Thymus (tissue), 11 donors: ENCODE measurements around the gene C20orf173. TPM values are rescaled to one million over a fixed set of nuclear protein-coding genes. Genes with fewer than 3 reads are reported as not detected.

Experiments used
- DNase-seq, 9 donors: peaks; one replicate each; pipeline ENCODE4 v3.0.0-alpha.2; 2013; ENCODE audit warnings: low spot score in 9 of 9, low read depth in 6 of 9, missing footprints in 1 of 9
- H3K27ac ChIP-seq, 2 donors: one replicate each; pipeline ENCODE4 v1.5.1; 2013; ENCODE audit warnings: control low read depth in 1 of 2, low read depth in 1 of 2, low read length in 1 of 2, mild to moderate bottlenecking in 1 of 2, moderate library complexity in 1 of 2
- H3K27me3 ChIP-seq, 2 donors: one replicate each; pipeline ENCODE4 v1.5.1; 2013; ENCODE audit warnings: low read length in 1 of 2; ENCODE audit not compliant: control insufficient read depth in 2 of 2, insufficient read depth in 1 of 2
- H3K36me3 ChIP-seq, 2 donors: one replicate each; pipeline ENCODE4 v1.5.1; 2013; ENCODE audit warnings: low read length in 1 of 2, mild to moderate bottlenecking in 1 of 2, moderate library complexity in 1 of 2; ENCODE audit not compliant: control insufficient read depth in 2 of 2, insufficient read depth in 2 of 2
- H3K4me1 ChIP-seq, 2 donors: one replicate each; pipeline ENCODE4 v1.5.1; 2013; ENCODE audit warnings: low read length in 2 of 2; ENCODE audit not compliant: control insufficient read depth in 2 of 2, insufficient read depth in 2 of 2
- H3K4me3 ChIP-seq, 2 donors: one replicate each; pipeline ENCODE4 v1.5.1; 2013; ENCODE audit warnings: low read length in 2 of 2, control low read depth in 1 of 2, mild to moderate bottlenecking in 1 of 2
- H3K9me3 ChIP-seq, 2 donors: one replicate each; pipeline ENCODE4 v1.5.1; 2013; ENCODE audit warnings: low read length in 1 of 2, mild to moderate bottlenecking in 1 of 2; ENCODE audit not compliant: control insufficient read depth in 2 of 2, insufficient read depth in 1 of 2
- WGBS: extraction: QIAGEN DNeasy Blood & Tissue Kit; methylation state at CpG from one replicate; pipeline ENCODE4 v1.1.7; 2013; 5-methylcytosine and 5-hydroxymethylcytosine counted together
- polyA plus RNA-seq: library from polyadenylated mRNA; stranded (reverse); fragments of 200-250 nt; gene quantifications from one replicate; pipeline ENCODE4 v1.2.3, GENCODE V29; 2013
- total RNA-seq: library from RNA; stranded (reverse); fragments of 120-200 nt; gene quantifications from one replicate; pipeline ENCODE4 v1.2.4, GENCODE V29; 2013
- donor health status: healthy.

The C20orf173 gene
- total and polyA plus RNA-seq, 2 donors = not detected

DNA sequence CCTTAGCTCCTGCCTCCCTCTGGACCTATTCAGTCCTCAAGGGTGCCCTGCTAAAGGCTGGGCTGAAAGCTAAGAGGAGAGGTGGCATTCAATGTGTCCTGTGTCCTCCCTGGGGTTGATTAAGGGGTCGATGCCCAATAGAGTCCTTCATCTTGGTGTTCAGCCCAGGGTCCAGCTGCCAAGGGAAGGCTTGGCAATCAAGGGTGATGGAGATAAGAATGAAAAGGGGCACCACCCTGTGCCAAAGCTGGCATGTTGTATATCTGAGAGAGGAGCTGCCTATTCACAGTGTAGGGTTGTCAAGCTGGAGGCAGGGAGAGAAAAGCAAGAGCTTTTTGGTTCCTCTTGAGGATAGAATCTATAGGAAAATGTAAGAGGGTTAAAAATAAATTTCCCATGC, 12.3 kb downstream of the C20orf173 start:
- Histone ChIP-seq H3K9me3 (no peaks in the 10 kb centered on the region), H3K4me3 (no peak overlapping the region), H3K27me3 (no peaks in the 10 kb centered on the region), H3K4me1 (no peaks in the 10 kb centered on the region), H3K27ac (no peak overlapping the region), H3K36me3 (peaks cover 19 to 21% of the 10 kb centered on the region in 2 donors)
- 89% methylated on average over 1 of the region's 1 CpG for WGBS
- no peak for DNase-seq

DNA sequence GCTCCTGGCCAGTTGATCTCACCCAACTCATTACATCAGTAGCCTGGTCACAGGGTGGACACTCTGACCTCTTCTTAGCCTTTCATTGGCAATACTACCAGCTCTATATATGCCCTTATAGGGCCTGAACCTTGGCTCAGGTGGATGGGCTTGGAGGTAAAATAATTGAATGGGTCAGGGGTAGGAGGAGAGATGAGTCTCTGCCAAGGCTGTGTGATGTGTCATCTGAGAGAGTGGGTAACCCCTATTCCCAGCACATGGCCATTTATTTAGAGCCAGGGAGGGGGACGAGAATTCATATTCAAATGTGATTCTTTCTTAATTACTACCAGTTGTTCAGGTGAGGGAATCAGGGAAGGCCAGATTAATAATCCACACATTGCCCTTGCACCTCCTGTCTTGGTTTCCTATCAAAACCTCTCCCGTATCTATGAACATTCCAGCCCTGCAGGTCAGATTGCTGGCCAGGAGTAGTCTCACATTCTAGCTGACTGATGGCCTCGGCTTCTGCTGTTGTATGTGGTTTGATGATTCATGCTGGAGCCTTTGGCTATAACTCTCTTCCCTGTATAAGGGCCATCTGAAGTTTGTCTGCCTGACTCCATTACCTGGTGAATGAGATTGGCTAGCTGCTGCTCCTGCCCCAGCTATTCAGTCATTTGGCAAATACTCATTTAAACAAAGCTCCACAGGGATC, 13.4 kb downstream of the C20orf173 start:
- DNase-seq = no peak
- no peak overlapping the region for H3K27ac ChIP-seq
- 96% methylated on average over 3 of the region's 3 CpGs for WGBS

DNA sequence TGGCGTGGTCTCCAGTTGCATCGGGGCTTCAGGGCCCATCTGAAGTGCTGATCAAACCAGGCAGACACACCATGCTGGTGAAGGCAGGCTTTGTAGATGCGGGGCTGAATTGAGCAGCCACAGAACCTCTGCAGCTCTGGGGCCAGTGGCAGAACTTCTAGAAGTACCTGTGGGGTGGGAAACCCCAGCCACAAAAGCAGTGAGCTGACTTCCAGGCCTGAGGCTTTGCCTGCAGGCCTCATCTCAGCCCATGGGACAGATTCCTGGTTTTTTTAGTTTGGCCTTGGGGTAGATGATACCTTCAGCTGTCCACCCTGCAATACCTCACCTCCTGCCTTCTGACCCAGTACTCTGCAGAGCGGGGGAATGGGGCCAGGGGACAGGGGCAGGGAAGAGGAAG, 14.1 kb downstream of the C20orf173 start:
- H3K27me3 ChIP-seq = no peaks in the 10 kb centered on the region
- H3K4me3 ChIP-seq = no peak overlapping the region
- no peaks in the 10 kb centered on the region for H3K4me1 ChIP-seq
- H3K36me3 ChIP-seq = peaks cover 34 to 37% of the 10 kb centered on the region in 2 donors
- no peak overlapping the region for H3K27ac ChIP-seq
- H3K9me3 ChIP-seq = no peaks in the 10 kb centered on the region
- no peak for DNase-seq
- over 99% methylated on average over 4 of the region's 4 CpGs for WGBS

More for the DNA sequence above, 13.4 kb downstream of the C20orf173 start:
- no peak overlapping the region for H3K4me3 ChIP-seq
- H3K9me3 ChIP-seq = no peaks in the 10 kb centered on the region
- H3K4me1 ChIP-seq = no peaks in the 10 kb centered on the region
- peaks cover 29 to 31% of the 10 kb centered on the region in 2 donors for H3K36me3 ChIP-seq
- H3K27me3 ChIP-seq = no peaks in the 10 kb centered on the region

DNA sequence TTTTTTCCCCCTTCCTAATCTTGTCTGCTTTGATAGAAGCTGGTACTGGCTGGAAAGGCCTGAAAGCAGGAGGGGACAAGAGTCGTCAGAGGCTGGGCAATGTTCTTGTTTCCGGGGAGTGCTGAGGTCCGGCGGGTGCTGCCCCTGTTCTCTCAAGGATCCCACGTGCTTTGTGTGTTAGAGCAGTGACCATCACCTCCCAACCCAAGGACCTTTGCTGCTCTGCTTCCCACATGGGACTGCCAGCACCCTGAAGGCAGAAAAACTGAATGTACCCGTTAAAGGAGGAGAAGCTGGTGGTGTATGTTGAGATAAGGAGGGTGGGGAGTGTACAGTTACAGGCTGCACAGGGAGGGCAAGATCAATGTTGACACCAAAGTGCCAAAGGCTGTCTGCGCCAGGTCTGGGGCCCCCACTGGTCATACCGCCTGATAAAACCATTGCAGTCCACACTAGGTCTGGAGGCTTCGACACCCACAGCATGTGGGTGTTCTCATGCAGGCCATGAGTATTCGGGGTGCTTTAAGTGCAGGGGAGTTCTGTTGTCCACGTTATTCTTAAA, 15.0 kb downstream of the C20orf173 start:
- WGBS = 93% methylated on average over 11 of the region's 11 CpGs
- H3K27ac ChIP-seq = no peak overlapping the region
- no peak overlapping the region for H3K4me3 ChIP-seq
- H3K36me3 ChIP-seq = peaks cover 43 to 46% of the 10 kb centered on the region in 2 donors
- DNase-seq = no peak
- no peaks in the 10 kb centered on the region for H3K9me3 ChIP-seq
- H3K27me3 ChIP-seq = no peaks in the 10 kb centered on the region
- H3K4me1 ChIP-seq = no peaks in the 10 kb centered on the region

DNA sequence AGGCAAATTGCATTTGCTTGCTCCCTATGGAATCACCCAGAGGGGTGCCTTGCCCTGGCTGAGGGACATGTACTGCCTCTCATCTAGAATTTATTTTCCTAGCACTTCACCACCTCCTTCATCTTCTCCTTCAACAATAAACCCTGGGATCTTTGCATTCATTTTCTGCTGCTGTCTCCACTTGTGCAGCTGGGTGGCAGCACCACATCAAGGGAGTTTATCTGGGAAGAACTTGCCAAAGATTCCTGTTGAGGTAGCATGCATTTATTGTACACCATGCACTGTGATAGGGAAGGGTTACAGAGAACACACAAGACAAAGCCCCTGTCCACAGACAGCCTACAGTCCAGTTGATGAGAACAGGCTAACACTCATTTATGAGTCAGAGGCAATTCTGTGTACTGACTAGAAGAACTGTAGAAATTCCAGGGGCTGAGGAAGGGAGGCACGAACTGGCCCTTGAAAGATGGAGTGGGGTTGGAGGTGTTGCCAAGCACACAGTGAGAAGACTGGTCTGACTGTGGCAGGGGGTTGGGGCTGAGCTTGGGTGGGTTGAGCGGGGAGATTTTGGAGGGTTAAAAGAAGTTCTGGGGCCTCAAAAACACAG, 17.5 kb downstream of the C20orf173 start:
- 100% methylated on average over 2 of the region's 2 CpGs for WGBS
- no peak for DNase-seq
- Histone ChIP-seq H3K9me3 (no peaks in the 10 kb centered on the region), H3K27me3 (no peaks in the 10 kb centered on the region), H3K4me1 (no peaks in the 10 kb centered on the region), H3K4me3 (no peak overlapping the region), H3K36me3 (peaks cover 68 to 69% of the 10 kb centered on the region in 2 donors), H3K27ac (no peak overlapping the region)

DNA sequence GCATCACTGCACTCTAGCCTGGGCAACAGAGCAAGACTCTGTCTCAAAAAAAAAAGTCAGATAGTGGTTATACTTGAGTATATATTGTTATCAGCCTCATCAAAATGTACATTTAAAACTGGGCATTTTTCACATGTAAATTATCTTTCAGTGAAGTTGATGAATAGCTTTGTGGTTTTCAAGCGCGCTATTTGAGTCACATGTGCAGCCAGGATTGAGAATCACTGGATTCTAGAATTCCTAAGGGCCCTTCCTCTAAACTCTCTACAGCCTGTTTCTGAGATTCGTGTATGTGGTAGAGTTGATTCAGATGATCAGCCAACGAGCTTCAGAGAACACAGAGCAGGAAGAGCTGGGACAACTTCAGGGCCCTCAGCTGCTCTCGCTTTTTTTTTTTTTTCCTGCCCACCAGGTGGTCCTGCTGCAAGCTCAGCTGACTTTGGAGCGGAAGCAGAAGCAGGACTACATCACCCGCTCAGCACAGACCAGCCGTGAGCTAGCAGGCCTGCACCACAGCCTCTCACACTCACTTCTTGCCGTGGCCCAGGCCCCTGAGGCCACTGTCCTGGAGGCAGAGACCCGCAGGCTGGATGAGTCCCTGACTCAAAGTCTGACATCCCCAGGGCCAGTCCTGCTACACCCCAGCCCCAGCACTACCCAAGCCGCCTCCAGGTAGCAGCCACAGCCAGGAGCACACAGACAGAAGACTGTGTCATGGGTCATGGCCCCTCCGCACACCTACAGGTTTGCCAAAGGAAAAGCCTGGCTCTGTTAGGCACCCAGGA, 18.3 kb downstream of the C20orf173 start:
- WGBS = 88% methylated on average over 12 of the region's 12 CpGs

DNA sequence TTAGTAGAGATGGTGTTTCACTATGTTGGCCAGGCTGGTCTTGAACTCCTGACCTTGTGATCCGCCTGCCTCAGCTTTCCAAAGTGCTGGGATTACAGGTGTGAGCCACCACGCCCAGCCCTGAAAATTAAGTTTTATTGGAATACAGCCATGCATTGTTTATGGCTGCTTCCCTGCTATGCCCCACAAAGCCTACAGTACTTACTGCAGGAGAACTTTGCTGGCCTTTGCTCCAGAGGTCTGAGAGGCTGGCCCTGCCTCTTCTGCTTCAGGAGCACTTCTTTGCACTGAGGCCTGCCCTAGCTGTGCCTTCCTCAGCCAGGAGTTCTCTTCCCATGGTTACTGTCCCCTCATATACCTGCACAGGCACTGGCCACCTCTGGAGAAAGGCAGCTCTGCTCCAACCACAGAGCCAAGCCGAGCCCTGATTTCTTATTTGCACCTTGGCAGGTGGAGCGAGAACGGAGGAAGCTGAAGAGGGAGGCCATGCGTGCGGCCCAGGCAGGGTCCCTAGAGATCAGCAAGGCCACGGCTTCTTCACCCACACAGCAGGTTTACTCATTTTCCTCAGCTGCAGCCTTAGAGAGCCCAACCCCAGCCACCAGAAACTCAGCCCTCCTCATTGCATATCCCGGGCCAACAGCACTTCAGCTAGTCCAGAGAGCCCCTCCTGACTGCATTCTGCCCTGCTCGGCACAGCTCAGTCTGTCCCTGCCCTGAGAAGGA, 20.8 kb downstream of the C20orf173 start:
- peaks cover 85 to 88% of the 10 kb centered on the region in 2 donors for H3K36me3 ChIP-seq
- no peak overlapping the region for H3K27ac ChIP-seq
- no peaks in the 10 kb centered on the region for H3K4me1 ChIP-seq
- H3K9me3 ChIP-seq = no peaks in the 10 kb centered on the region
- H3K27me3 ChIP-seq = no peaks in the 10 kb centered on the region
- no peak overlapping the region for H3K4me3 ChIP-seq
- whole genome bisulfite sequencing = 97% methylated on average over 10 of the region's 10 CpGs
- DNase-seq = no peak

More for the DNA sequence above, 18.3 kb downstream of the C20orf173 start:
- H3K36me3 ChIP-seq = peaks cover 73 to 75% of the 10 kb centered on the region in 2 donors
- H3K27me3 ChIP-seq = no peaks in the 10 kb centered on the region
- no peak for DNase-seq
- no peaks in the 10 kb centered on the region for H3K4me1 ChIP-seq
- H3K9me3 ChIP-seq = no peaks in the 10 kb centered on the region
- H3K4me3 ChIP-seq = no peak overlapping the region
- no peak overlapping the region for H3K27ac ChIP-seq

DNA sequence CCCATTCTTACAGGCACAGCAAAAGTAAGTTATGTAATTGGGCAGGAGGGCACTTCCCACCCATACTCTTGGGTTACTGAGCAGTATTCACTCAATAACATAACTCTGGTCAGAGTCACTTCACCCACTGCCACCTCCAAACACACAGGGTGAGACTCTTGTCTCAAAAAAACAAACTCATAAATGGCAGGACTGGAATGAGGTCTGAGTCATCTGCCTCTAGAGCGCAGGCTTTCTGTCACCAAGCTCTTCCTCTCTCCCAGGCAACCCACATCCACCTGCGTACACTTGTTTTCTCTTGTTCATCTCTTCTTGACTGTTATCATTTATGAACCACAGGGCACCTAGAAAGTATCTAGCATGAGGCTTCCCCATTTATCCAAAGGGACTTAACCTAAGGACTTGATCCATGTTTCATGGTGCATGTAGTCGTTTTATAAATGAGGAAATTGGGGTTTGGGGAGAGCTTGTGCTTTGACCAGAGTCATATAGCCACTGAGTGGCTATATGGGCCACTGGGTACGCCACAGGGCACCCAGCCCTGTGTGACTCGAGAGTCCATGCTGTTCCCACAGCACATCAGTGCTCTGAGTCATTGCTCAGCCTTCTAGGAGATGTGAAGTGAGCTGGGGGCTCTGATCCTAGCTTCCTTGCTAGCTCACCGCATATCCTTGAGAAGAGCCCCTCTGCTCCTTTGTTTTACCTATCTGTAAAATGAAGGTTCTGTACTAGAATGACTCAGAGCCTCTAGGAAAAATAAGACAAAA, 22.4 kb downstream of the C20orf173 start:
- WGBS = 95% methylated on average over 6 of the region's 6 CpGs
- Histone ChIP-seq H3K27ac (no peak overlapping the region), H3K36me3 (peaks cover 90 to 94% of the 10 kb centered on the region in 2 donors), H3K27me3 (no peaks in the 10 kb centered on the region), H3K4me3 (no peak overlapping the region), H3K9me3 (no peaks in the 10 kb centered on the region), H3K4me1 (no peaks in the 10 kb centered on the region)
- DNase-seq = no peak
